ENCODE measurements around the gene FTO. TPM values are rescaled to one million over a fixed set of nuclear protein-coding genes. Genes with fewer than 3 reads are reported as not detected.

The FTO gene
- total RNA-seq, 1 donor from 2014 or later = 107 TPM

GRCh38 chr16:54069601-54070239 is 365.8 kb downstream of the FTO start:
- no peak for DNase-seq (ENCODE audit: low spot score)
- ATAC-seq = no peak
- intact Hi-C loops (cut with DNase I) = no loop called here

GRCh38 chr16:54070789-54071343 is 366.9 kb downstream of the FTO start:
- no peak for ATAC-seq
- DNase-seq (ENCODE audit: low spot score) = no peak
- intact Hi-C loops (cut with DNase I) = no loop called here

- no peak for ATAC-seq
- intact Hi-C loops (cut with DNase I) = no loop called here
- no peak for DNase-seq (ENCODE audit: low spot score)
Measured at GRCh38 chr16:54071514-54071913, 367.6 kb downstream of the FTO start.

- DNase-seq (ENCODE audit: low spot score) (no peak), ATAC-seq (no peak)
- intact Hi-C loops (cut with DNase I) = no loop called here
Measured at GRCh38 chr16:54072237-54072636, 368.3 kb downstream of the FTO start.

- no peak for ATAC-seq
- no peak for DNase-seq (ENCODE audit: low spot score)
- intact Hi-C loops (cut with DNase I) = no loop called here
Measured at GRCh38 chr16:54073356-54073755, 369.4 kb downstream of the FTO start.

GRCh38 chr16:54075446-54075845 is 371.5 kb downstream of the FTO start:
- DNase-seq (ENCODE audit: low spot score) (no peak), ATAC-seq (no peak)
- intact Hi-C loops (cut with DNase I) = no loop called here

GRCh38 chr16:54076006-54076504 is 372.1 kb downstream of the FTO start:
- no peak for ATAC-seq
- intact Hi-C loops (cut with DNase I) = no loop called here
- DNase-seq (ENCODE audit: low spot score) = no peak

GRCh38 chr16:54077050-54077821 is 373.3 kb downstream of the FTO start:
- intact Hi-C loops (cut with DNase I) = no loop called here
- DNase-seq (ENCODE audit: low spot score) = no peak
- ATAC-seq = no peak

- intact Hi-C loops (cut with DNase I) = no loop called here
- DNase-seq (ENCODE audit: low spot score) (no peak), ATAC-seq (no peak)
Measured at GRCh38 chr16:54080524-54081008, 376.6 kb downstream of the FTO start.

GRCh38 chr16:54086791-54087190 is 382.8 kb downstream of the FTO start:
- DNase-seq (ENCODE audit: low spot score) (no peak), ATAC-seq (no peak)
- intact Hi-C loops (cut with DNase I) = no loop called here

- ATAC-seq (no peak), DNase-seq (ENCODE audit: low spot score) (no peak)
- intact Hi-C loops (cut with DNase I) = no loop called here
Measured at GRCh38 chr16:54090602-54091001, 386.6 kb downstream of the FTO start.

GRCh38 chr16:54093281-54093680 is 389.3 kb downstream of the FTO start:
- intact Hi-C loops (cut with DNase I) = no loop called here
- DNase-seq (ENCODE audit: low spot score) = no peak
- no peak for ATAC-seq

GRCh38 chr16:54094641-54095040 is 390.7 kb downstream of the FTO start:
- ATAC-seq = no peak
- intact Hi-C loops (cut with DNase I) = no loop called here

GRCh38 chr16:54096607-54097006 is 392.7 kb downstream of the FTO start:
- intact Hi-C loops (cut with DNase I) = no loop called here
- DNase-seq (ENCODE audit: low spot score) (no peak), ATAC-seq (no peak)

More at GRCh38 chr16:54094641-54095040, 390.7 kb downstream of the FTO start:
- DNase-seq (ENCODE audit: low spot score) = no peak

- intact Hi-C loops (cut with DNase I) = no loop called here
- ATAC-seq (no peak), DNase-seq (ENCODE audit: low spot score) (no peak)
Measured at GRCh38 chr16:54097774-54098173, 393.8 kb downstream of the FTO start.

GRCh38 chr16:54098247-54098646 is 394.3 kb downstream of the FTO start:
- ATAC-seq = no peak
- intact Hi-C loops (cut with DNase I) = no loop called here

GRCh38 chr16:54099627-54100026 is 395.7 kb downstream of the FTO start:
- DNase-seq (ENCODE audit: low spot score) = no peak
- ATAC-seq = no peak
- intact Hi-C loops (cut with DNase I) = no loop called here

More at GRCh38 chr16:54098247-54098646, 394.3 kb downstream of the FTO start:
- no peak for DNase-seq (ENCODE audit: low spot score)

- intact Hi-C loops (cut with DNase I) = no loop called here
- no peak for ATAC-seq
- DNase-seq (ENCODE audit: low spot score) = no peak
Measured at GRCh38 chr16:54102888-54103866, 399.2 kb downstream of the FTO start.

- intact Hi-C loops (cut with DNase I) = no loop called here
- DNase-seq (ENCODE audit: low spot score) (no peak), ATAC-seq (no peak)
Measured at GRCh38 chr16:54106057-54106456, 402.1 kb downstream of the FTO start.

Measured in sciatic nerve (tissue), 2 donors.